OCI-LY1 (cell line): ENCODE results near the gene LHX6.

Experiments
- H2AFZ ChIP-seq: fragments of 200-600 bp; sonication (generic), shearing (Covaris generic); 2 replicates; pipeline ENCODE4 v1.6.0; 2014; ENCODE audit warnings: antibody characterized with exemption, mild to moderate bottlenecking, low read length
- H3F3A ChIP-seq: fragments of 200-600 bp; sonication (generic), shearing (Covaris generic); 2 replicates; pipeline ENCODE4 v1.6.0; 2014; ENCODE audit warnings: mild to moderate bottlenecking, antibody characterized with exemption, low read length, moderate library complexity; ENCODE audit not compliant: insufficient read depth
- H3K27ac ChIP-seq: fragments of 200-600 bp; sonication (generic); 2 replicates; pipeline ENCODE4 v1.5.1; 2014; ENCODE audit warnings: low read length, mixed run types, mild to moderate bottlenecking, low read depth; ENCODE audit not compliant: poor library complexity, severe bottlenecking
- H3K27me3 ChIP-seq: fragments of 200-600 bp; sonication (generic); 2 replicates; pipeline ENCODE4 v1.6.0; 2014; ENCODE audit warnings: antibody characterized with exemption, mild to moderate bottlenecking, low read length, moderate library complexity; ENCODE audit not compliant: insufficient read depth
- H3K36me3 ChIP-seq: fragments of 200-600 bp; sonication (generic); 2 replicates; pipeline ENCODE4 v1.6.1; 2014; ENCODE audit warnings: mild to moderate bottlenecking, antibody characterized with exemption, low read length, moderate library complexity, mixed read lengths; ENCODE audit not compliant: insufficient read depth
- H3K4me1 ChIP-seq: fragments of 200-600 bp; sonication (generic); 2 replicates; pipeline ENCODE4 v1.5.1; 2014; ENCODE audit warnings: mild to moderate bottlenecking, low read length, moderate library complexity; ENCODE audit not compliant: insufficient read depth, severe bottlenecking
- H3K4me2 ChIP-seq: fragments of 200-600 bp; sonication (generic), shearing (Covaris generic); 2 replicates; pipeline ENCODE4 v1.6.1; 2014; ENCODE audit warnings: low read length
- H3K4me3 ChIP-seq: fragments of 200-600 bp; sonication (generic); 2 replicates; pipeline ENCODE4 v1.5.1; 2014; ENCODE audit warnings: low read length, low read depth, mild to moderate bottlenecking, mixed read lengths; ENCODE audit not compliant: poor library complexity, severe bottlenecking
- H3K79me2 ChIP-seq: fragments of 200-600 bp; shearing (Covaris generic); 2 replicates; pipeline ENCODE4 v1.6.1; 2016; ENCODE audit warnings: mixed run types, low read length, mixed read lengths; ENCODE audit not compliant: insufficient read depth
- H3K9ac ChIP-seq: fragments of 200-600 bp; sonication (generic), shearing (Covaris generic); 2 replicates; pipeline ENCODE4 v1.6.1; 2014; ENCODE audit warnings: mild to moderate bottlenecking, low read length, mixed read lengths
- H3K9me2 ChIP-seq: fragments of 200-600 bp; sonication (generic), shearing (Covaris generic); 2 replicates; pipeline ENCODE4 v1.6.1; 2014; ENCODE audit warnings: low read depth, mild to moderate bottlenecking, low read length, mixed read lengths
- H3K9me3 ChIP-seq: fragments of 200-600 bp; shearing (Covaris generic); 2 replicates; pipeline ENCODE4 v1.6.1; 2014; ENCODE audit warnings: low read length, mixed read lengths
- H4K20me1 ChIP-seq: fragments of 200-600 bp; sonication (generic), shearing (Covaris generic); 2 replicates; pipeline ENCODE4 v1.6.0; 2016; ENCODE audit warnings: mild to moderate bottlenecking, low read length; ENCODE audit not compliant: insufficient read depth
- CTCF ChIP-seq: fragments of 200-600 bp; sonication (generic), shearing (Covaris generic); IDR thresholded peaks from 2 replicates; pipeline ENCODE4 v1.5.1; 2017; ENCODE audit warnings: mild to moderate bottlenecking, antibody characterized with exemption, low read length, moderate library complexity, mixed read lengths
- EZH2 ChIP-seq: fragments of 200-600 bp; sonication (generic), shearing (Covaris generic); IDR thresholded peaks from 2 replicates; pipeline ENCODE4 v1.8.0; 2017; ENCODE audit warnings: borderline replicate concordance, mixed run types, mild to moderate bottlenecking, antibody characterized with exemption, low read length, moderate library complexity, mixed read lengths

Gene LHX6

DNA sequence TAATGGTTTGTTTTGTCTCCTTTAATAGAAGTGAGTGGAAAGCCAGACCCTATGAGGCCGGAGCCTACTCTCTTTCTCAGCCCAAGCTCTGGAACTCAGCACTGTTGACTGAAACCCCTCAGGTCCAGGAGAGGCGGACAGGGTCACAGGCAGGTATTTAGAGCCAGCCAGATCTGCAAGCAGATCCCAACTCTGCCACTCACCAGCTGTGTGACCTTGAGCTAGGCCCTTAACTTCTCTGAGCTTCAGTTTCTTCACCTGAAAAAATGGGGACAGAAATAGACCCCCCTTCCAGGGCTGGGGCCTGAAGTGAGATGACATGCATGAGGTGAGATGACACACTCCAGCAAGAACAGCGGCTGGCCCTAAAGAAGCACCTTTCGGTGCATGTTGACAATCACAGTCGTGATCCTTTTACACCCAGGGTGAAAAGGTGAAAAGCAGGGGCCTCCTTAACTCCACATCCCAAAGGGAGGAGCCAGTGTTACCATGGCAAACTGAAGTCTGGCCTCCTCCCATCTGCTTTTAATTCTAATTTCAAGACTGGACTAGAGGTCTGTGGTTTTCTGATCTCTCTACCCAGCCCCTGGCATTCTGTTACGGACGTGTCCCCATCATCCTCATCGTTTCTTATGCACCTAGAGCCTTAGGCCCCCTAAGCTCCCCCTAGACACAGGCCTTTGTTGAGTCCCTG is 41.8 kb downstream of the LHX6 start:
- H3K9me3 ChIP-seq = no peaks in the 10 kb centered on the region
- H3K27me3 ChIP-seq = 0 out of 2 replicates have a peak, but pooled peaks cover 3% of the 10 kb centered on the region
- no peaks in the 10 kb centered on the region for H3K4me1 ChIP-seq
- no peaks in the 10 kb centered on the region for H4K20me1 ChIP-seq
- H3K27ac ChIP-seq = no peak overlapping the region
- H3K9ac ChIP-seq = no peak overlapping the region
- no peak overlapping the region for H3K4me3 ChIP-seq
- no peaks in the 10 kb centered on the region for H3K9me2 ChIP-seq
- H3F3A ChIP-seq = no peaks in the 10 kb centered on the region
- no peak overlapping the region for H3K4me2 ChIP-seq
- no peak for TF ChIP-seq EZH2
- TF ChIP-seq CTCF = no peak
- no peak overlapping the region for H2AFZ ChIP-seq
- H3K79me2 ChIP-seq = no peaks in the 10 kb centered on the region
- no peaks in the 10 kb centered on the region for H3K36me3 ChIP-seq

DNA sequence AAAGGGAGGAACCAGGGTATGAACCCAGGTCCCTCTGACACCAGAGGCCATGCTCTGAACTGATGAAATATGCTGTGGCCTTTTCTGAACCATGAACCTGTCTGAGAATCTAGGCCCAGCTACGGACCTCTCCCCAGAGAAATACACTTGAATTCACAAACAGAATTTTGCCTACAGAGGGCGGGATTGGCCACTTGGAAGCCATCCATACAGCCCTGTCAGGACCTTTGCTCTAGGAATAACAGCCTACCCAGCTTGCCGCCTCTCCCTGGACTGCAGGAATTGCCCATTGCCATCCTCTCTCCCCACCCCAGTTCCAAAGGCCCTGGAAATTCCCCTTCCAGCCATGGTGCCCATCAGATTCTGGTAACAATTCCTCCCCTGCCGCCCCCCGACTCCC is 42.5 kb downstream of the LHX6 start:
- H3K4me3 ChIP-seq = no peak overlapping the region
- no peaks in the 10 kb centered on the region for H3K9me2 ChIP-seq
- no peaks in the 10 kb centered on the region for H3K9me3 ChIP-seq
- H3K36me3 ChIP-seq = no peaks in the 10 kb centered on the region
- no peak overlapping the region for H3K9ac ChIP-seq
- no peak overlapping the region for H3K27ac ChIP-seq
- no peaks in the 10 kb centered on the region for H3K79me2 ChIP-seq
- 0 out of 2 replicates have a peak, but pooled peaks cover 3% of the 10 kb centered on the region for H3K27me3 ChIP-seq
- no peaks in the 10 kb centered on the region for H3K4me1 ChIP-seq
- no peaks in the 10 kb centered on the region for H4K20me1 ChIP-seq
- no peak overlapping the region for H3K4me2 ChIP-seq
- no peaks in the 10 kb centered on the region for H3F3A ChIP-seq
- no peak overlapping the region for H2AFZ ChIP-seq
- no peak for TF ChIP-seq CTCF
- TF ChIP-seq EZH2 = no peak

GRCh38 chr9:122184551-122184950 is 44.2 kb downstream of the LHX6 start:
- Histone ChIP-seq H3F3A (no peaks in the 10 kb centered on the region), H3K36me3 (no peaks in the 10 kb centered on the region), H3K79me2 (no peaks in the 10 kb centered on the region), H3K9me3 (no peaks in the 10 kb centered on the region), H2AFZ (no peak overlapping the region), H3K4me2 (no peak overlapping the region), H3K9me2 (no peaks in the 10 kb centered on the region), H3K4me1 (no peaks in the 10 kb centered on the region), H3K9ac (no peak overlapping the region), H3K27ac (no peak overlapping the region), H4K20me1 (no peaks in the 10 kb centered on the region), H3K4me3 (no peak overlapping the region), H3K27me3 (0 out of 2 replicates have a peak, but pooled peaks cover 3% of the 10 kb centered on the region)
- TF ChIP-seq EZH2 (no peak), CTCF (no peak)
